HG02840 (cell line): ENCODE results near the gene LSM5.
"Not testable (repeated sequence)": the region's sequence is repeated elsewhere in the genome, so short reads cannot be mapped to it uniquely, and the experiment has no call there.

Source experiments
- ATAC-seq: cut with Tn5 transposase; IDR thresholded peaks from one replicate; pipeline ENCODE4 v1.9.1; 2021; ENCODE audit warnings: mild to moderate bottlenecking, moderate library complexity, moderate number of reproducible peaks; ENCODE audit not compliant: unreplicated experiment, low FRiP score

LSM5 gene

DNA sequence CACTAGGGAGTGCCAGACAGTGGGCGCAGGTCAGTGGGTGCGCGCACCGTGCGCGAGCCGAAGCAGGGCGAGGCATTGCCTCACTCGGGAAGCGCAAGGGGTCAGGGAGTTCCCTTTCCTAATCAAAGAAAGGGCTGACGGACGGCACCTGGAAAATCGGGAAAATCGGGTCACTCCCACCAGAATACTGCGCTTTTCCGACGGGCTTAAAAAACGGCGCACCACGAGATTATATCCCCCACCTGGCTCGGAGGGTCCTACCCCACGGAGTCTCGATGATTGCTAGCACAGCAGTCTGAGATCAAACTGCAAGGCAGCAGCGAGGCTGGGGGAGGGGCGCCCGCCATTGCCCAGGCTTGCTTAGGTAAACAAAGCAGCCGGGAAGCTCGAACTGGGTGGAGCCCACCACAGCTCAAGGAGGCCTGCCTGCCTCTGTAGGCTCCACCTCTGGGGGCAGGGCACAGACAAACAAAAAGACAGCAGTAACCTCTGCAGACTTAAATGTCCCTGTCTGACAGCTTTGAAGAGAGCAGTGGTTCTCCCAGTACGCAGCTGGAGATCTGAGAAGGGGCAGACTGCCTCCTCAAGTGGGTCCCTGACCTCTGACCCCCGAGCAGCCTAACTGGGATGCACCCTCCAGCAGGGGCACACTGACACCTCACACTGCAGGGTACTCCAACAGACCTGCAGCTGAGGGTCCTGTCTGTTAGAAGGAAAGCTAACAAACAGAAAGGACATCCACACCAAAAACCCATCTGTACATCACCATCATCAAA is 25.4 kb downstream of the LSM5 start:
- not testable (repeated sequence) for ATAC-seq

DNA sequence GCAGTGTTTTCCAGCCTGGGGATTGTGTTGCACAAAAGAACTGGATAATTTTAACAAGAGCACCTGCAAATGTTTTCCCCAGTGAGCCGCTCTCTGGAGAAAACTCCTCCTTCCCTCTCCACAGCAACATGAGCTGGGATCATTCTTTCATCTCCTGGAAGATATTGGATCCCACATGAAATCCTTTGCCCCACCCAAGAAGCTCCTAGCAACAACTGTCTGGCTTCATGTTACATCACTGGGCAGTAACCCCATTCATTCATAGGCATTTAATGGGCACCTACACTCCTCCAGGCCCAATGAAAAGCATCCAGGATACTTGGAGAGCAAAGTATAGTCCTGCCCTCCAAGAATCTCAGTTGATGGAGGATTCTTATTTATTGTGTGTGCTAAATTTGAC is 27.2 kb downstream of the LSM5 start:
- ATAC-seq: no peak

DNA sequence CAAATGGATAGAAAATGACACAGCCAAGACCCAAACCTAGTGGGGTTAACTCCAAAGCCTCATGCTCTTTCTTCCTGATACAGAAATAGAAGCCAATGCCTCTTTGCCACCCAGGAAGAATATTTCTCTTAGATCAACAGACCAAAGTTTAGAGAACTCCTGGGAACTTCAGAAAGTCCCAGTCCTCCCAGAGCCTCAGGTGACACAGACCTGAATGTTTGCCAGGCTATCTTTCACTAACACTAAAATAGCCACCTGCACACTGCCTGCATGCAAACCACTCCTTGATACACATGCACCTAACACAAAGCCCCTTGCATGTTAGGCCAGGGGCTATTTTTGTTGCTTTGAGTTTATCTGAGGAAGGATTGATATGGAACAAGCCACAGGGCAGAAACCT is 27.7 kb downstream of the LSM5 start:
- ATAC-seq: no peak

- ATAC-seq: no peak
Observed at GRCh38 chr7:32461484-32461883, 28.7 kb downstream of the LSM5 start.

DNA sequence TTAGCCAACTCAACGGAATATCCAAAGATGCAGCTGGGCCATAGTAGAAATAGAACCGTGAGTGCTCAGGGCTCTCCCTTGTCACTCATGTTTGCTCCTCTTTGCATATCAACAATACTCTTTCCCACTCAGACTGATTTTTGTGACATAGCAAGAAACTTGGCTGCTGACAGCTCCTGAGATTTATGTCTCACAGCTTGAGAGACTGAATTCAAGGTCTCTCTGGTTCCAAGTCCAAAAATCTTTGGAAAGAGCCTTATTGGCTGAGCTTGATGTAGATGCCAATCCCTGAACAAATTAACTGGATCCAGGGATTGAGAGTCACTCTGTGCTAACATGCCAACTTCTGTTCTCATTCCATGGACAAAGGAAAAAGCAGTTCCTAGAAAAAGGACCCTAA is 30.4 kb downstream of the LSM5 start:
- no peak for ATAC-seq

DNA sequence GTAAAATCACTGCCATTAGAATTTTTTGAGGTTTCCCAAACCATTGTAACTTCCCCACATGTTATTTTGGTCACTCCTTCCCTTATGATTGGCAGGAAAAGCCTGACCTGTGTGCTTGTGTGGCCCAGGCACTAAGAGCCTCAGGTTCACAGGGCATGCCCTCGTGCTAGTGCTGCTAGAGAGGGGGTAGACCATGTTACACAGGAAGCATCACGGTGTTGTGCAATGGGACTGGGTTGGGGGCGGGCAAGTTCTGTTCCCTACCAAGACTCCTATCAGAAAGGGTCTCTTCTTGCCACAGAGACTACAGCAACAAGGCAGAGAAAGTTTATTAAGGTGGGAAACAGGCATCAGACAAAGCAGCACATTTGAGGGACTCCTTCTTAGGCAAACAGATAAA is 32.2 kb downstream of the LSM5 start:
- ATAC-seq: no peak

DNA sequence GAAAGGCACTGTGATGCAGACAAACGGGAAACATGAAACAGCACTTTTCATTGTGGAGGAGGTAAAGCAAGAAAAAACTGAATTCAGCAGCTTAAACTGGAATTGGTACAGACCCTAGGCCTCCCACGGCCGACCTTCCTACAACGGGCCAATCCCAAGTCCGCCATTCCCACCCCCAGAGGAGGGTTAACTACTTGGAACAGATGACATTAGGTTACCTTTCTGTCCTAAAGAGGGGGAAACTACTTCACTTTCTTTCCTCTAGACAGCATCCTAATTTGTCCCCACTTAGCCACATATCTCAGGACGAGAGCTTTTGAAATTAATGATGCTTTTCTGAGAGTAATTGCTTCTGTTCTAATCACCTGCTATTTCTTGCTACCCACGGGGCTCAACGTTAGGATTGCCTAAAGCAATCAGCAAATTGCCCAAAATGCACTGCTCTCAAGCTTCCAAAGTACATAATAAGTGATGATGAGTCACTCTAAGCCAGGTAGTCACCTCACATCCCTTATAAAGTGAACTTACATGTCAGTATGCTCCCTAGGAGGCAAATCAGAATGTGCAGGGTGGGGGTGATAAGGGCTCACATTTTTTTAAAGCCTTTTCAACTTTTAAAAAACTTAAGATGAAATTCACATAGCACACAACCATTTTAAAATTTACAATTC is 36.7 kb downstream of the LSM5 start:
- no peak for ATAC-seq

DNA sequence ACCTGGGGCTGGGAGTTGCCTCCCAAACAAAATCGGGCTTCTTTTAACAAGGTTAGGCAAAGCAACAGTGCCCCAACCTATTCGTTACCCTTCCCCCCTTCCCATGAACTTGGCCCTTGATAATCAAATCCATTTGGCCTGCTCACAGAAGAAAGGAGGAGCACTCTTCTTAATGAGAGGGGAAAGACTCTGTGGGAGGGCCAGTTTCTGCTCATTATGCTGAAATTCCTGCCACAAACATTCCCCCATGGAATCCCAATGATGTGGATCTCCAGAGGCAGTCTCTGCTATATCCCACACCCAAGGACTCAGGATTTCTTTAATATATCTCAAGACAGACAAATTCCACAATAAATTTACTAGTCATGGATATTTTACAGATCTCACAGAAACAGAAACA is 43.0 kb downstream of the LSM5 start:
- no peak for ATAC-seq

GRCh38 chr7:32436146-32436928 is 53.8 kb downstream of the LSM5 start:
- no peak for ATAC-seq
